NCI-H446 (cell line): ENCODE data around the gene PLA2G2A.
"Not testable (repeated sequence)": the region's sequence is repeated elsewhere in the genome, so short reads cannot be mapped to it uniquely, and the experiment has no call there.

Source experiments
- DNase-seq, 2 experiments: peaks; one replicate each; lab custom pipeline; 2025; lab: John Stamatoyannopoulos, UW

PLA2G2A gene

DNA sequence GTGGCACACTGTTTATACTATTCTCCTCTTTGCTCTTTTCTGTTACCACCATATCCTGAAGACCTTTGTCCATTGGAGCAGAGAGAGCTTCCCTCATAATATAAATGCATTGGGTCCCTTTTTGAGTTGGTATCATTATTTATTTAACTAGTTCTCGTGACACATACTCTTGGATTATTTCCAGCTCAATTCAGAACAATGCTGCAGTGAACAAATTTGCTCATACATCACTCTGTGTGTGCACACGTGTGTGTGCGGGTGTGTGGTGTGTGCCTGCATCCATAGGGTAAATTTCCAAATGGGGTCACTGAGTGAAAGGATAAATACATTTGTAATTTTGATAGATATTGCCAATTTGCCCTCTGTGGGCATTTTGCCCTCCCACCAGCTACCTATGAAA, 5.8 kb downstream of the PLA2G2A start:
- no peak for DNase-seq

DNA sequence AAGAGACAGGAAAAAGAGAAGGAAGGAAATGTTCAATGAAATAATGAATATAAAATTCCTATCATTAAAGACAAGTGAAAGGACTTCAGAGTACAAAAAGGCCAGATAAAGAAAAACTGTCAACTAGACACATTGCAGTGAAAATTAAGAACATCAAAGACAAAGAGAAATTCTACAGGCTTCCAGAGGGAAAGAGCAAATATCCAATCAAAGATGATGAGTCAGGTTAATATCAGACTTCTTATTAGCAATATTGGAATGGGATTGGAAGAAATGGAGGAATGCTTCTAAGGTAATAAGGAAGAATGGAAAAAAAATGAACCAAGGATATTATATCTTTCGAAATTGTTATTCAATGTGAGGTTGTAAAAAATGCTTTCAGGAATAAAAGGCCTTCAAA, 7.8 kb downstream of the PLA2G2A start:
- no peak for DNase-seq

DNA sequence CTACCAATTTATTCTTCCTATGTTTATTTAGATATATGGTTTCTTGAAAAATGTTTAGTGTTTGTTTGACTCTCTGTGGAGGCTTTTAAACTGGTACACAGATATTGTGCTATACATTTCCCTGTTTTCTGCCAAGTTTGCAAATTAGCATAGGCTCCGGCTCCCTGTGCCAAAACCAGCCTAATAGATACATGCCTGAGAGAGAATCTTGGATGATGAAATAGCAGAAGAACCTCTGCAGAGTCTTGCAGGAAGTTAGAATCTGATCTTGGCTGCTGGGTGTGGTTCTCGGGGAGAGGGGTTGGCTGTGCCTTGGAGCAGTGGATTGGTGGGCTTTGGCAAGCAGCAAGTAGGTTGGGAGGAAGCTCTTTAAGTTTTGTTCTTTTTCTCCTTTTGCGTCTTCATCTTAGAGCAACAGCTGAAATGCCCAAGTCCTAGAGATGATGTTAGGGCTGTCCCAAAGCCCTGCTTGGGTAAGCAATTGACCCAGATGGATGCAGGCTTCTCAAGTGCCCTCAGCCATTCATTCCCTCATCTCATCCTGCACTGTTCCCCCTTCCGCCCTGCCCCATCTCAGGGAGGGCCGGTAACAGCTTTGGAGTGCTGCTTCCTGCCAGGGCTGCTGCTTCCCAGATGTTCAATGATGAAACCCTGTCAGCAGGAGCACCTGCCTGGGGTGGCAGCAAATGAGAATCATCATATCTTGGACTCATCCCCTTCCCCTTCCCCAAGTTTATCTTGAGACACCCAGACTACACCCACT, 9.3 kb downstream of the PLA2G2A start:
- DNase-seq: no peak

DNA sequence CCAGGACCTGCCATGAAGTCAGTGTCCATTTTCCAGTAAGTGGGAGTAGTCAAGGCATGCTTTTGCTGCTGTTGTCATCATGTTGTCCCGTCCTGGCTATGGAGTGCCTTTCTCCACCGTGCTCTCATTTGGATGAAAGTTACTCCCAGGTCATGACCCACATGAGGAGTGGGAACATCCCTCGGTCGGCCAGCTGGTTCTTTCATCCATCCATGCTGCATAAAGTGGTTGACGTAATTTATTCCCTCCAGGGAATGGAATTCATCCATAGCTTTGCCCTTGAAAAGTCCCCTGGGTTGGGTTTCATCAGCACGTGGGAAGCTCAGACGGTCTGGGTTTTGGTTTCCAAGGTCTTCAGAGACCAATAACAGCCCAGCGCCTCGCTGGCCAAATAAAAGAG, 11.6 kb downstream of the PLA2G2A start:
- no peak for DNase-seq

DNA sequence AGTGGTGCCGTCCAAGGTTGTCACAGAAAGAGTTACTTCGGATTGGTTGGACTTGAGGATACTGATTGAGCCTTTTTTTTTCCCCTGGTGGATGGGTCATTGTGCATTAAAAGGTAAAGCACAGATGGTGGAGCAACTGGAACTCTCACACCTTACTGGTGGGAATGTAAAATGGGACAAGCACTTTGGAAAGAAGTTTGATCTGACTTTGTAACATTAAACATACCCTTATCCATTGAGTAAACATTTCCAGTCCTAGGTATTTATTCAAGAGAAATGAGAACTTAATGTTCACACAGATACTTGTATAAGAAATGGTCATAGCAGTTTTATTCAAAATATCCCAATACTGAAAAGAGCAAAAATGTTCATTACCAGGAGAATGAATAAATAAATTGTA, 14.9 kb downstream of the PLA2G2A start:
- DNase-seq: no peak

DNA sequence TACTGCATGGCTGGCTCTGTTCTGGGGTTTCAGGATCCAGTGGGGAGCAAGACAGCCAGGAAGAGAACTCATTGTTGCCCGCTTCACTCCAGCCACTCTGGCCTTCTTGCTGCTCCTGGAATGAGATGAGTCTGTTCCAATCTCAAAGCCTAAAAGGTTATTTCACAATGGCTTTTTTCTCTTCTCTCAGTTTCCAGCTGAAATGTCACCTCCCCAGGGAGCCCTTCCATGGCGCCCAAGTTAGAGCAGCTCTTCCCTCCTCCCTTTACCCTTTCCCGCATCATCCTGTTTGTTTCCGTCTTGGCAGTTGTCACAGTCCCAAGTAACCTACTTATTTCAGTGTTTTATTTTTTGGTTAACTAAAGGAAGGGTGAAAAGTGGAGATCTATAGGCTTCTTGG, 15.8 kb downstream of the PLA2G2A start:
- no peak for DNase-seq

DNA sequence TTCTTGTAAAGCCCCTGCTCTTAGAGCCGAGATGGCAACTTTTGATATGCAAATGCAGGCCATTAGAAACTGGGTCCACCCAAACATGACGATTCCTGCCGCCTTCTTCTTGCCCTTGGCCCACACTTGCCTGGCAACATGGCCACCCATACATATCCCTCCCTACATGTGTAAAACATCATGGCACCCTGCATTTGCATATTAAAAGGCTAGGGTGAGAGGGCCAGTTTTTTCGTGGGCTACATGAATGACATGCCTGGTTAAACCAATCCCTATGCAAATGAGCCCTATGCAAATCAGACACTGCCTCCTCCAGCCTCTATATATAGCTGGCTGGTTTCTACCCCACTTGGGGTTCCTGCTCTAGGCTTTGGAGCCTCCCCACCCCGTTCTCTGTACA, 18.8 kb downstream of the PLA2G2A start:
- no peak for DNase-seq

DNA sequence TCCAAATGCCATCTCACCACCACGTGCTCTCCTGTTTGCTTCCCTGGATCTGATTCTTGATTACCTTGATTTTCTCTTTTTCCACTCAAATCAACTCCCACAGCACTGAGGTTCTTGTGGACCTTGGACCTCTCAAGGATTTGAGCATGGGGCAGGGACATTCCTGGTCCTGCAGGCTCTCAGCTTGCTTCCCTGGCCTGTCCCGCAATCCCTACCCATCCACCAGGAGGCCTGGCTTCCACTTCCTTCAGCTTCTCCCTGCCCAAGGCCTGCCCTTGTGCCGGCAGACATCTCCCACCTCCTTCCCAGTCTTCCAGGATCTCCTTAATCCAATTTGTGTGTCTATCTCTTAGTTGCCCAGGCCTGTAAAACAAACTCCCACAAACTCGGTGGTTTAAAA, 21.6 kb downstream of the PLA2G2A start:
- DNase-seq: no peak

DNA sequence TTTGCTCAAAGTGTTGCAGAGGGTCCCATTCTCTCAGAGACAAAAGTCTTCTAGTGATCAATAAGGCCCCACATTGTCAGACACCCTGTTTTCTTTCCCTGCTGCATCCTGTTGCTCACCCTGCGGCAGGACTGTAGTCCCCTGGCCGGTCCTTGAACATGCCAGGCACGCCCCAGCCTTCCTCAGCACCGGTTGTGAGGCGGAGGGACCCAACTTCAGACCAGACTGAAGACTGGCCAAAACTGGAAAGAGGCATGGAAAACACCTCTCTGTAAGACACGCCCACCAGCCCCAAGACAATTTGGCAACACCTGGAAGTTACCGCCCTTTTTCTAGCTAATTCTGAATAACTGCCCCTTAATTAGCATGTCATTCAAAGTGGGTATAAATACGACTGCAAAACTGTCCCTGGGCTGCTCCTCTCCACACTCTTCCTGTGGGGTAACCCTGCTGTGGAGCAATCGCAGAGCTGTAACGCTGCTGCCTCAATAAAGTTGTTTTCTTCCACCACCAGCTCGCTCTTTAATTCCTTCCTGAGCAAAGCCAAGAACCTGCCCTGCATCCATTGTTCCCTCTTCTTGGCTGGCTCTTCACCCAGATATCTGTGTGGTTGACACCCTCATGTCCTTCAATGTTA, 23.8 kb downstream of the PLA2G2A start:
- DNase-seq: no peak

DNA sequence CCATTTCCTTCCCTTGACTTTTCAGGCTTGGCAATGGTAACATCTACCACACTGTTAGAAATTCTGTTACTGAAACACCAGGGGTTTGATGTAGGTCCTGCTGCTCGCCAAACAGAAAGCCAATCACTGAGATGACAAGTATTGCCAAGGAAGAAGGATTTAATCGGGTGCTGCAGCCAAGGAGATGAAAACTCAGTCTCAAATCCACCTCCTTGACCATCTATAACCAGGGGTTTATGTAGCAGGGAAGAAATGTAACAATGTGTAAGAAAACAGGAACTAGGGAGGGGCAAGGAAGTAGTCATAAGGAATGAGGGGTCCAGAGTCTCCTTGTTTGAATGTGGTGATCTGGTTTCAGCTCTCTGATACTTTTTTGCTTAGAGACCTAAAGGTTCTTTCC, 25.4 kb downstream of the PLA2G2A start:
- no peak for DNase-seq

DNA sequence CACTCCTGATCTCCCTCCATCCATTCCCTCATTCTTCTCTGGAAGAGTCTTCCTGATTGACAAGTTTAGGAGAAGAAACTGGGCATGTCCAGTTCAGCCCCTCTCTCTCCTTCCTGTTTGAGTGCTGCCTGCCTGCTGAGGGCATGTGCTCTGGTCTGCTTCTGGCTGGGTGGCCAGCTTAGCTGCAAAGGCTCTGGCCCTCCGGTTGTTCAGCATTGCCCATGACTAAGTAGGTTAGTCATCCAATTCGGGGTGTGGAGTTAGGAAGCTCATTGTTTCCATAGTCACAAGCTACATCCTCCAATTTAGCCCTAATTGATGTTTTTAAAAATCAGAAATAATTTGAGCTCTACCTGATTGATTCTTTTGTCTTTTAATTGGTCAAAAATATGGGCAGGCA, 30.4 kb downstream of the PLA2G2A start:
- DNase-seq: no peak

DNA sequence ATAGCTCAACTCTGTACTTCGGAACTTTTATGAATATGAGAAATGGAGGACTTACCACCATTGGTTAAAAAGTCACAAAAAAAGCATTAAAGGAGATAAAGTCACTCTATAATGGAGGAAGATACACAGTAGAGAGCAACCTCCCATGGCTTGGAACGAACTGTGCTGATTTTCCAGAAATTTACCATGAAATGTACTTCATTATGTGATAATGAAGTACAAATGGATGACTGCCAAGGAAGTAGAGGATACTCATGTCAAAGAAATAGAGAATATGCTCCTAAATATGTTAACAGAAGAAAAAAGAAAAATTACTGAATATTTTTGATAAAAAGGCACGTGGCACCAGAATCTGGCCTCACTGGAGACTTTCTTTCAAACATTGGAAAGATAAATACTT, 32.4 kb downstream of the PLA2G2A start:
- DNase-seq: no peak

DNA sequence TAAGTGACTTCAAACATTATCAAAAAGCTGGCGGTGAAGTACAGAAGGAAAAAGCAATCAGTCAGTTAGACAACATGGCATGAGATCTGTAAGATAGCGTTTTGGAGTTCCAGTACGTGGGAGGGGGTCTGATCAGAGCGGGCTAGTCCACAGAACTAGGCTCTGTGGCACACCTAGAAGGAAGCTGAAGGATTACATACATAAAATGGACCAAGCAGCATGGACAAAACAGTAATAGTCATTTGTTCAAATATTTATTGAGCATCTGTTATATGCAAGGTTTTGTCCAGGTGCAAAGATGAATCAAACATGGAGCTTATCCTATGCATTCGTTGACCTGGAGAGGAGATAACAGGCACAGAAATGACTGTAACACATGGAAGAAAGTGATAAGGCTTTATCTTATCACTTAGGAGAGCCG, 33.1 kb downstream of the PLA2G2A start:
- DNase-seq: no peak

DNA sequence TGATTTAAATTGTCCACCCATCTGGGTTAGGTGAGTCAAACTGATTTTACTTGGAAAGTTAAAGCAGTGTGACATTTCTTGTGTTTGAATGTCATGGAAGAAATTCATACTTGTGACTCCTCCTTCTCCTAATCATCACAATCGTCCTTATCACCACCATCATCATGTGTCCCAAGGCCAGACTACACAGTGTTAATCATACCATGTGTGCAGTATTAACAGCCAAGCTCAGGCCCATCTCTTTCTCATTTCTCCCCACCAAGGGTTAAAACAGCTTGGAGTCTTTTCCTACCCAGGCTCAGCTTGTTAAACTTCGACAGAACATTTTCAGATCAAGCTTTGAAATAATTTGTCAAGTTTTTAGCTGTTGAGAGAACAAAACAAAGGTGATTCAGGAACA, 33.5 kb downstream of the PLA2G2A start:
- no peak for DNase-seq

DNA sequence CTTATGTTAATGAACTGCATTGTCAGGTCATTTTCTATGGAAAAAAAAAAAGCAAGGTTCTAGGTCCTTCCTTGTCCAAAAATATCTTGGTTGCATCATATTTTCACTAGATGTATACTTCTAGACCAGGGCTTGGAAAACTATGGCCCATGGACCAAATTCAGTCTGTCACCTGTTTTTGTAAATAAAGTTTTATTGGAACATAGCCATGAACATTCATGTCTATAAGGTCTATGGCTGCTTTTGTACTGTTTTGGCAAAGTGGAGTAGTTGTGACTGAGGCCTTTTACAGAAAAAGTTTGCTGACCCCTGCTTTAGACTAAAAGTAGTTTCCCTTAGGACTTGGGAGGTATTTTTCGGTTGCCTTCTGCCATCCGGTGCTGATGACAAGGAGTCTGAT, 36.8 kb downstream of the PLA2G2A start:
- DNase-seq: no peak

DNA sequence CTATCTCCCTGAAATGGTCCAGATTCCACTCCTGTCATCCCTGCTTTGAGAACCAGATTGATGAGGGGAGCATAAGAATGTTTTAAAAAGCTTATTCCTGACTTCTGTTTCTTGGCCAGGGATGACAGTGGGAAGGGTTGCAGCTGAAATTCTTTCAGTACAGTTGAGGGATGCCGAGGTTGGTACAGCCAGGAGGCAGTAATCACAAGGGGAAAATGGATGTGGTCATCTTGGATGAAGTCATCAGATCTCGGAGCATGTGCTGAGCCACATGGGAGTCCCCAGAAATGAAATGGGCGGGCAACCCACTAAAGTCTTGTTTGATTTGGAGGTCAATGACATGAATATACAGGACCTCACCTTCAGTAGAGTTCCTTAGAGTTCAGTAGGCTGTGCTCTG, 37.3 kb downstream of the PLA2G2A start:
- no peak for DNase-seq

DNA sequence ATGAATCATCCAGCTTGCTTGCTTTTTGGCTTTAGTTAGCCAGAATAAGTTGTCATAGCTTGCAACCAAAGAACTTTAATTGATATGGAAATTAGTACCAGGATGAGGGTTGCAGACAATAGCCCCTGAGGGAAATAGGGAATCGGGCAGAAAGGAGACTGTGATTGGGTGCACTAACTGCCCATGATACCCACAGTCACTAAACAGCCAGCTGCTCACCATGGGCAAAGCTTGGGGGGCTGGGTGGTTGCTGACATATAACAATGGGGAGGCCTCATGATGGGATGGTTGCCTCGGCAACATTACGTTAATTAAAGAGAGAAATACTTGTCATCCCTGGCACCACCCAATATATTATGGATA, 38.2 kb downstream of the PLA2G2A start:
- no peak for DNase-seq

DNA sequence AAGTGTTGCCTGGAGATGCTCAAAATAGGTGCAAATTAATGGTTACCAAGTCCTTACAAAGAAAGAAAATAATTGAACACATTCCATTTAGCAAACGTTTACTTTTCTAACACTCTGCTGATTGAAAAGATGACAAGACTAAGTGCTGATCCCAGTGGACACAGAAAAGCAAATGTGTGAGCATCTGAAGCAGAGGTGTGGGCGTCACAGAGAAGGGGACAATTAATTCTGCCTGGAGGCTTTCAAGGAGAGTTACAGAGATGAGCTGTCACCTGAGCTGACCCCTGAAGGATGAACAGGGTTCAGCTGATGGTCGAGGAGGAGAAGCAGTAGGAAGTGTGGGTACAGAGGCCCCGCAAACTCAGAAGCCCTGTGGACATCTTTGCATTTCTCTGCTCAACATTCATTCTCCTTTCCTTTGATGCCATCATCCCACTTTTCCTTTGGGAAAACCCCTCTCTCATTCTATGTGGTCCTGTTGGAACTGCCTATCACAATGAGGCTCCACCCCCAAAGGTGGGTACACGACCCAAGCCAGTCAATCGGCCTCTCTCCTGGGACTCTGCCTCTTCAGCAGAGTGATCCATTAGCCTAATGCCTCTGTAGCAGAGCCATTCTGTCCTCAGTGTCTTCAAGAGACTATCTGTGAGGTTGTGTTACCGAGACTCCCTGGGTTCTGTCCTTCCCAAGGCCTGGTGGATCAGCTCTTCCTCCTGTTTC, 38.8 kb downstream of the PLA2G2A start:
- no peak for DNase-seq

DNA sequence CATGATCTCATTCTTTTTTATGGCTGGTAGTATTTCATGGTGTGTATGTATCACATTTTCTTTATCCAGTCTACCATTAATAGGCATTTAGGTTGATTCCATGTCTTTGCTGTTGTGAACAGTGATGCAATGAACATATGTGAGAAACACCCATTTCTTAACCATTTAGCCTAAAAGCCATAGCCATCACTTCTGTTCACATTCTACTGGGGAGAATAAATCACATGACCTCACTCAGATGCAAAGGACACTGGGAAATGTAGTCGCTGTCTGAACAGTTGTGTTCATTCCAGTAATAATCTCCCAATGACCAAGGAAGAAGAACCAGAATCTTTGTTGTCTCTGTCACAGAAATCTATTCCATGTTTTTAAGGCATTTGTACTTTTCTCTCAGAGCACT, 40.9 kb downstream of the PLA2G2A start:
- DNase-seq: no peak

DNA sequence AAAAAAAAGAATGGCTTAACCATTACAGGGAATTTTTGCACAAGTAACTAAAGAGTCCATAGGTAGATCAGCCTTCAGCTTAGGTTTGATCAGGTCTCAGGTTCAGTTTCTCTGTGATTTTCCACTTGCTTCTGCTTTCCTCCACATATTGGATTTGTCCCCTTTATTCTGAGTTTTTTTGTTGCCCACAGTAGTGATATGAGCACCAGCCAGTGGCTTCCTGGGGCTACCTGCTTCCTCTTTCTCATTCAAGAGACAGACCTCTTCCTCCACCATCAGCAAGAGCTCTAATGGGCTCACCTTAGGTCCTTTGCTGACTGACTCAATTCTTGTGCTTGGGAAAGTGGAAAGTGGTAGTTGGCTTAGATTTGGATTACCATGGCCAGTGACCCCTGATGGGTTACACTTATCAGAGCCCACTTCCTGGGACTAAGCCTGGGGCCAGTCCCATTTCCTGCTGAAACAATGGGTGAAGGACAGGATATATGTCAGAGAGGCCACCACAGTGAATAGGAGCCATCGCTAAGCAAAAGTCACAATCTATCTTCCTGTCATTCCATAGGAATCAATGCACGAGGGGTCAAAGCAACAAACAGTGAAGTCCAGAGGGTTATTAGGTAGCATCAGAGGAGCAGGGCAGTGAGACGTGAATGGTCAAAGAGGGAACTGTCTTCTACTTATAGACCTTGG, 43.2 kb downstream of the PLA2G2A start:
- DNase-seq: no peak

DNA sequence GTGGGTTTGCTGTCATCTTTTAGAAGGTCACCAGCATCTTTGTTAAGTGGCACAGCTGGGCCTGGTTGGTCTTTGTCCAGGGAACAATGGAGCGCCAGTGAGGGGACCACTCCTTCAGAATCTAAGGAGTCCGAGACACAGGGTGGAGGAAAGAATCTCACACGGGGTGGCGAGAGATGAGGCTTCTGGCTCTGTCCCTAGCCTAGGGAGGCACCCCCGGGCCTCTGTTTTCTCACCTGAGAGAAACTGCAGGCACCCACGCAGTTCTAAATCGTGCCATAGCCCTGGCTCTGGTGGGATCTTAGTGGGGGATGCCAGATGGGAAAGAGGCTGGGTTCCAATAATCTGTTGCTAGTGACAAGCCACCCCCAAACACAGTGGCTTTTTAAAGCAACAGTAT, 45.1 kb downstream of the PLA2G2A start:
- no peak for DNase-seq

DNA sequence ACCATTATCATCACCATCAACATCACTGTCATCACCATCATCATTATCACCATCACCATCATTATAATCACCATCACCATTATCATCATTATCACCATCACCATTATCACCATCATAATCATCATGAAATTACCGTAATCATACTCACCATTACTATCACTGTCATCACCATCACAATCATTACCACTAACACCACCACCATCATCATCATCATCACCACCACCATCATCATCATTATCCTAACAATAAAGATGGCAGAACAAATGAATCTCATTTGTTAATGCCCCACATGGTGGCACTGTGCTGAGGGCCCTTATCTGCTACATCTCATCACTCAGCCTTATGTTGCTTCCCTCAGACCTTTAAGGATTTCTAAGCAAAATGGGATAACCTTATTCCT, 46.6 kb downstream of the PLA2G2A start:
- DNase-seq: no peak

DNA sequence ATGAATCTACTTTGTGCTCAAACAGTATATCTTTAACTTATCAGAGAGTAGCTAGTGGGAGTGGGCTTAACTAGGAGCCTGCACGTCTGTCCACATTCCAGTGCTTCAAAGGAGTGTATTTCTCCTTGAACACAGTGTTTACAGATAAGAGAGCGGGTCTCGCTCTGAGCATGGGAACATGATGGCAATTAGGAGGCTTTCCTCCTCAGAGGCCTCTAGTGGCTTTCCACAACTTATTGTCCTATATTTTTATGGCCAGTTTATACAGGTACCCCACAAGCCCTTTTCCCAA, 52.3 kb downstream of the PLA2G2A start:
- not testable (repeated sequence) for DNase-seq
